ENCODE results near the gene PDZD2.

Gene PDZD2

DNA sequence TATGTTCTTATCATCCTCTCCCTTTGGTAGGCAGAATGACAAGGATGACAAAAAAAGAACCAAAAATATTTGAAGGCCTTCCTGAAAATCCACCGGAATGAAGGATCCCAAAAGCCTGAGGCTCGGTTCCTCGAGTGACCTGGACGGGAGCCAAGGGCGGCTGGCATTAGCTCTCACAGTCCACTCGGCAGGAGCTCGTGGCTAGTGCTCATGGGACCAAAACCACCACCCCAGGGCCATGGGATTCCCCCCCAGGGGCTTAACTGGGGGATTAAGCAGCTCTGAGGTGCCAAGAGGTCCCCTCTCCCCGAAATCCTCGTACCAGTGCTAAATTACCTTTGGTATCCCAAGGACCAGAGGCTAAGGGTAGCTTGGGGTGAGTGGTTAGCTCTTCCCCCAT, 586 bp upstream of the PDZD2 start:
- no peak for DNase-seq (ENCODE audit: low read depth in 2 of 2)

DNA sequence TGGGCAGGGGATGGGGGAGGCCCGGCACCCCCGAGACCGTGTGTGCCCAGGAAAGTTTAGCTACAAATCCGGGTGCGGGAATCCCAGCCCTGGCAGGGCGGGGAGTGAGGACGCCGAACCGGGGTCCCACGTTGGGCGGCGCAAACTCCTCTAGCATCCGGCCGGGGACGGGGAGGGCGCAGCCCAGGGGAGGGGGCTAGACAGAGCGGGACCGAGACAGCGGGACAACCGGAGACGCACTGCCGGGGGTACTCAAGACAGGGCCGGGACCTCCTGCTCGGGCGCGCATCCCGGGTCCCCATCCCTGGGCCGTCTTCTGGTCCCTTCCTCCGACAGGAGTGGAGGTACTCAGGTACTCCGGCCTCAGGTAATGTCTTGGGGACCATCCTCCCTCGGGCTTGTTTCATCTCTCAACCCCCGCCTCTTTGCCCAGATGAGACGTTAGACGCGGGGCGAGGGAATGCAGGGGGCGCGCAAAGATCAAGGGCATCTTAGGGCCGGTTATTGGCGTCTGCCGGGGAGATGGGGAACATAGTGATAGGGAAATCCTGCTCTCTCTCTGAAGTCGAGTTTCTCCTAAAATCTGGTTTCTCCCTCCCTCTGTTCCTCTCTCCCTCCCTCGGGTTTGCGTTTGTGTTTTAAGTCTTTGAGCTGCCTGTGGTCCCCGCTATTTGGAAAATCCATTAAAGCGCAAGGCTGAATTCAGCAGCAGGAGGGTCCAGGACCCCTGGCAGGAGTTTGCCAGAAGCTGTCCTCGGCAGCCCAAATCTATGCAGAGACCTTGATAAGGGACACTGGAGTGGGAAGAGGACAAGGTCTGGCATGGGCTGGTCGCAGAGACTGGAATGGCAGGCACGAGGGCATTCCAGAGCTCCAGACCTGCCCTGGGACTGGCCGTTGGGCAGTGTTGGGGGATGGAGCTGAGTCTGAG, 815 bp downstream of the PDZD2 start:
- DNase-seq (ENCODE audit: low read depth in 2 of 2) = no peak

GRCh38 chr5:31640573-31640972, 1.6 kb downstream of the PDZD2 start:
- DNase-seq (ENCODE audit: low read depth in 2 of 2) = no peak

- DNase-seq (ENCODE audit: low read depth in 2 of 2) = no peak
Observed at GRCh38 chr5:31641059-31641458, 2.1 kb downstream of the PDZD2 start.

DNA sequence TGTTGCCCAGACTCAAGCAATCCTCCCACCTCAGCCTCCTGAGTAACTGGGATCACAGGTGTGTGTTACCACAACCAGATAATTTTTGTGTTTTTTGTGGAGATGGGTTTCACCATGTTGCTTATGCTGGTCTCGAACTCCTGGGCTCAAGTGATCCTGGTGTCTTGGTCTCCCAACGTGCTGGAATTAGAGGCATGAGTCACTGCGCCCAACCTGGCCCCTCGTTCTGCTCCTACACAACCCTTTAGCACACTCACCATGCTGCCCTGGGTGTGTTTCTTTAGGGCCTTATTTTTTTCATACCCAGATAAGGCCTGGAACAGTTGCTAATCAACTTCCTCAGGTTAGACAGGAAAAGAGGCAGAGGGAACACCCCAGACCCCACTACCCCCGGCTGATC, 2.6 kb downstream of the PDZD2 start:
- no peak for DNase-seq (ENCODE audit: low read depth in 2 of 2)

DNA sequence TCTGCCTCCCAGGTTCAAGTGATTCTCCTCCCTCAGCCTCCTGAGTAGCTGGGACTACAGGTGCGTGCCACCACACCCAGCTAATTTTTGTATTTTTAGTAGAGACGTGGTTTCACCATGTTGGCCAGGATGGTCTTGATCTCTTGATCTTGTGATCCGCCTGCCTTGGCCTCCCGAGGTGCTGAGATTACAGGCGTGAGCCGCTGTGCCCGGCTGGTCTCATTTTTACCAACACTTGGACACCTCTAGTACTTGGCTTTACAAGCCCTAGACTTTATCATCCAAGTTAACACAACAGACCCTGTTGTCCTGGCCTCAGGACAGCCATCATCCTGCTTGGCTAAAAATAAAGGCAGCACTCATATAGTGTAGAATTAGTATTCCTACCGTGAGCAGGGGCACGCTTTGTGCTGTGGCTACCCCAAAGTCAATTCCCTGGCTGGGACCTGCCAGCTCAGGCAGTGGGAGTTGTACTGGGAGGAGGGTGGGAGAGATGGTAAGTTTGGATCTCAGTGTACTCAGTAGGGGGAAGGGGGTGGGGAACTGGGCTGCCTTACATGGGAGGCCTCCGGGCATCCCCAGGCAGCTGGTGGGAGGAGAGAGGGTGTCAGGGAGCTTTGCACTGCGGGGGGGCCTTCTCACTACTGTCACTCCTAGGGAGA, 6.6 kb downstream of the PDZD2 start:
- DNase-seq (ENCODE audit: low read depth in 2 of 2) = no peak

DNA sequence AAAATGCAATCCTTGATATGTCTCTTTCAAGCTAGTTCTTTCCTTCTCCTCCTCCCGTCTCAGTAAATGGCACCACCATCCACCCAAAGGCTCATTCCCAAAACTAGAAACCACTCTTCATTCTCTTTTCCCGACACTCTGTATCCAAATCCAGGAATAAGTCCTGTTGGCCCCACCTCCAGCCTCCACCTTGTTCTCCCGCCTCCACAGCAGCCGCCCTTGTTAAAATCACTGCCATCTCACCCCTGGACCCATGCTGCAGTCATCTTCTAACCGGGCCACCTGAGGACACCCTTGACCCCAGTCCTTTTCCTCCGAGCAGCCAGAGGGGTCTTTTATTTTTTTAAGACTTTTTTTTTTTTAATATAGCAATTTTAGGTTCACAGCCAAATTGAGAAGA, 9.4 kb downstream of the PDZD2 start:
- DNase-seq (ENCODE audit: low read depth in 2 of 2) = no peak

GRCh38 chr5:31651241-31651640, 12.3 kb downstream of the PDZD2 start:
- no peak for DNase-seq (ENCODE audit: low read depth in 2 of 2)

DNA sequence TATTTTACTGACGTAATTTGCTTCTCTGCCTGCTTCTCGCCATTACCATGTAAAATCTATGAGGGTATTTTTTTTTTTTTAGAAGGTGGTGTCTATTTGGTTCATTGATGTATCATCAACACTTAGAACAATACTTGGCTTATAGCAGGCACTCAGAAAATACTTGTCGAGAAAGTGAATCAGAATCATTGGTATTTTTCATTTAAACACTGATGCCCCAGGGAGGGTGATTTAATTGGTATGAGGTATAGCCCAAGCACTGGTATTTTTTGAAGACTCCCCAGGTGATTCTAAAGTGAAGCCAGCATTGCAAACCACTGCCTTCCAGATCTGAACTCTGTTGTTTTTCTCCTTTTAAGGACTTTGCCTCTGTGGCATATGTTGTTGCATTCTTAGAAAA, 16.6 kb downstream of the PDZD2 start:
- DNase-seq (ENCODE audit: low read depth in 2 of 2) = no peak

- DNase-seq (ENCODE audit: low read depth in 2 of 2) = no peak
Observed at GRCh38 chr5:31656806-31657205, 17.9 kb downstream of the PDZD2 start.

DNA sequence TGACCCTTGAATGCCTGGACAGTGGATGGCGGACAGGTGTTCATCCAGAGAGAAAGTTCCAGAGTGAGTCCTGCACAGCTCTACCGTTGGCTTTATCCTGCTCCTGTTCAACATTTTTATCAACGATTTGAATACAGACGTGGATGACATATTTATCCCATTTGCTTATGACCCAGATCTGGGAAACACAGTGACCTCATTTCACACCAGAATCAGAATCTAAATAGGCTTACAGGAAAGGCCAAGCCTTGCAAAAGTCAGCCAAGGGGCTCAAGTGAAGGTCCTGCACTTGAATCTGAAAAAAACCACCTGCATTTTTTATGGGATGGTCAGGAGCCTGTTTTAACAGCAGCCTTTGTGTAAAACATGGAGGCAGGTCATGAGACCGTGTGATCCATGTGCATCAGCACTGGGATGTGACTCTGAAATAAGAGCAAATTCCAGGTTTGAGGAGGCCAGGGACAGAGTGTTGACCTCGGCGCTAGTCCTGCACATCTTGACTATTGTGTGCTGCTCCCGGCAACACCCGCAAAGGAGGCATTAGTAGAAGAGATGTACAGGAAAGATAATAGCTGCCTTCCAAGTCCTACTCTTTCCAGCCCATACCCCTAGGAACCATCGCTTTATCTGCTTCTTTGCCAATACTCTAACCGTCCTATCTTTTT, 18.5 kb downstream of the PDZD2 start:
- DNase-seq (ENCODE audit: low read depth in 2 of 2) = no peak

DNA sequence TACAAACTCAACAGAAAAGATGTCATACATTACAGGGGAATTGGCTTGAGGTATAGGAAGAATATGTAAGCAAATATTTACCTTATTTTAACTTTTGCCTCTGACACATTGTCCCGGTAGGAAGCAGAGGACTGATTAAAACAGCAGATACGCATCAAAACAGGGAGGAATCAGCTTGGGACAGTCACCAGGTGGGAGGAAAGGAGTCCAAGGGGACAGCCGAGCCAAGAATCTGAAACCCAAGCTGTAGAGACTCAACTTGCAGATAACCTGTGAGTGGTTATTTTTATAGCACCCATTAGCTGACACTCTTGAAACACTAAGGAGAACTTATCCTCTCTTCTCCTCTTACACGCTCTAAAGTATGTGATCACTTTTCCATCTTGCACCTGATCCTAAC, 22.3 kb downstream of the PDZD2 start:
- no peak for DNase-seq (ENCODE audit: low read depth in 2 of 2)

DNA sequence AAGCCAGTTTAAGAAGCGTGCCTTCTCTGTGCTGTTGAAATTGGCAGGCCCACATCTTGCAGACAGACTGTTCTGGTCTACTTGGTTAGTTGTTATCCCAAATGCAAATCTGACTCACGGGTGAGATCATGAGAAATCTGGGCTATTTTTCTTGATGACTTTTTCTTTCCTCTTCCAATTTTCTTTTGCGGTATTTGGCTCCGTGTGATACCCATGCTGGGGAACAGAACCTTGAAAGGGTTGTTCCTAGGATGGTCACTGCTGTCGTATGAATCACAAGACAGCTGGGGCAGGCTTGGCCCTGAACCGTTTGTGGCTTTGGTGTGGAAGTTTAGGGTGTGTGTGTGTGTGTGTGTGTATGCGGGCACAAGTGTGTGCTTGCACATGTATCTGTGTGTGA, 24.6 kb downstream of the PDZD2 start:
- no peak for DNase-seq (ENCODE audit: low read depth in 2 of 2)

- DNase-seq (ENCODE audit: low read depth in 2 of 2) = no peak
Observed at GRCh38 chr5:31664566-31664965, 25.6 kb downstream of the PDZD2 start.

GRCh38 chr5:31671339-31671741, 32.4 kb downstream of the PDZD2 start:
- no peak for DNase-seq (ENCODE audit: low read depth in 2 of 2)

DNA sequence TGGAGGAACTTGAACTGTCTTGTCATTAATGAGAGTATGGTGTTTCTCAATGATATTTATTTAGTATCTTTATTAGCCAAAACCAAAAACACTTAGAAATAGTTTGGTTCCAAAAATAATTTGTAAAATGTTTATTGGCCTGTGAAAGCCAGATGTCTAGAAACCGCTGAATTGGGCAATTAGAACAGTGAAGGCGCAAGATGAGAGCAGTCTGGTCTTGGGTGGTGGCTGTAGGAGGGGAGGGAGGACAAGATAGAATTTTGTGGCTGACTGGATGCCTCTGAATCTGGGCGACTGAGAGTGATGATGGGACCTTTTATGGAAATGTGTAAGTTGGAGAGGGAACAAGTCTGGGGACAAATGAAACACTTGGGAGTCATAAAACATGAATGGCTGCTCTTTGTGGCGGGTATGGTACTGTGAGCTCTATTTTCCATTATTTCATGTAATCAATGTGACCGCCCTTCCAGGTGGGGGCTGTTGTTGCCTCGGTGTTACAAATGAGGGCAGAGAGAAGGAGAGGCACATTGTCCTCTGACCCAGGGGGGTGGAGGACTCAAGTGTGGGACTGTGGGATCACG, 35.5 kb downstream of the PDZD2 start:
- no peak for DNase-seq (ENCODE audit: low read depth in 2 of 2)

GRCh38 chr5:31675472-31675871, 36.5 kb downstream of the PDZD2 start:
- no peak for DNase-seq (ENCODE audit: low read depth in 2 of 2)

DNA sequence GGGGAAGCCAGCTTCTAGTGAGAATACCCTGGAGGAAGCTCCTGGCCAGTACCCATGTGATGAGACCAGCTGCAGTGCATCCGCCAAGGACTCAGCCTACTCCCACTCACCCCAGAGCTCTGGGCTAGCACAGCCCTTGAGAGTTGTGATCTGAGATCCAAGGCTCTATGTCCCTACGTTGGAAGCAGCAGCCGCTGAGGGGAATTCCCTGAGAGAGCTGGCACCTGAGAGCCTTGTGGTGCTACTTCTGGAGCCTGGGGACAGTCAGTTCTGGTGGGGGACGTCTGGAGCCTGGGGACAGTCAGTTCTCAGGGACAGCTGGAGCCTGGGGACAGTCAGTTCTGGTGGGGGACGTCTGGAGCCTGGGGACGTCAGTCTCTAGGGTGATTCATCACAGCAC, 39.2 kb downstream of the PDZD2 start:
- DNase-seq (ENCODE audit: low read depth in 2 of 2) = no peak

GRCh38 chr5:31680528-31680927, 41.6 kb downstream of the PDZD2 start:
- DNase-seq (ENCODE audit: low read depth in 2 of 2) = no peak

DNA sequence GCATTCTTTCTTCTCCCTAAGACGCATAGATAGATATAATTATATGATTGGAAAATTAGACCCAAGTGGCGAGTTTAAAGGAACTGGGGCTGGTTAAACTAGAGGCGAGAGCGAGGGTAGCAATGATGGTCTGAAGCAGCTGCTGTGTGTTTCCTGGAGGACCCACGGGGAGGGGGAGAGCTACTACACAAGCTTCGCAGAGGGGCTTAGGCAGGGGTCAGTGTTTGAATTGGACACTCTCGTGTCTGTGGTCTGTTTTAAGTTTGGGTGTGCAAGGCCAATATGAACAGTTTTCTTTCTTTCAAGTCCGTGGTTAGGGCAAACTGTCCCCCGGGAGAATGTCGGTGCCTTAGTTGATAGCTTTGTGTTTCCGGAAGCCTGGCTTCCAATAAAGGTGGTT, 43.1 kb downstream of the PDZD2 start:
- no peak for DNase-seq (ENCODE audit: low read depth in 2 of 2)

DNA sequence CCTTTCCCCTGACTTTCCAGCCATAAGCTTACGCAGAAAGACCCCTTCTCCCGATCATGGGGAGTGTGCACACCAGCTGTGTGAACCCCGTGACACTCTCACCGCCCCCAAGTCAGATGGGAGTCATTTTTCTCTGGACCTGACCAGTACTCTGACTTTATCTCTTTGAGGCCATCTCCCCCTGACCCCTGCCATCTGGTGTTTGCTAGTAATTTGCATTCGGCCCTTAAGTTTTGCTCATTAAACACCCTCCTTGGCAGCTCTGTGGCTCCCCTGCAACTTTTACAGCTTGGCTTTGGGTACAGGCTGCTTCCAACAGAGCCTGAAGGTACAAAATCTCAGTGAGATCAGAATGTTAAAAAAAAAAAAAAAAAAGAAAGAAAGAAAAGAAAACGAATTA, 43.9 kb downstream of the PDZD2 start:
- DNase-seq (ENCODE audit: low read depth in 2 of 2) = no peak

DNA sequence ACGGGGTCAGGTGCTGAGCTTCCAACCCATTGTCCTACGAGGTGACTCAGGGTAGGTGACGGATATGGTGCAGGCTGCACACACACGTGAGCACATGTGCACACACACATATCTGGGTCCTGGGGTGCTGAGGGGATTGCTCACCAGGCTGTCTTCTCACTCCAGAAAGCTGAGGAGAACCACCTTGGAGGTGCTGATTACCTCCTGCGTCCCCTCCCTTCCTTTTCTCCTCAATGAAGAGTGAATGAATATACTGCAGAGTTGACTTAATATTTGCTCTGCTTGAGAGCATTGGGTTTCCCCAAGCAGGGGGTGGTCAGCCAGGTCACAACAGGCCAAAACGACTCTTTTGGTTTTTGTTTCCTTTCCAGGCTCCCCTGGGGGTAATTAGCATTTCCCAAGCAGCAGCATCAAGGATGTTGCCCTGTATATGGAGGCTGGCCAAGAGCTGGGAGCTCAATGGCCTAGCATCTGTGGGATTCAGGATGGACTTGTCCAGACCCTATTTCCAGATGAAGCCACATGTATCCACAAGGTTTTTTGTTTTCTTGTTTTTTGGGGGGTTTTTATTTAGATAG, 49.7 kb downstream of the PDZD2 start:
- no peak for DNase-seq (ENCODE audit: low read depth in 2 of 2)
